Sigmoid colon (tissue), 7 donors: ENCODE measurements around the gene UBR1. TPM values are rescaled to one million over a fixed set of nuclear protein-coding genes. Genes with fewer than 3 reads are reported as not detected.

ENCODE experiments used
- DNase-seq: peaks from one replicate; pipeline ENCODE4 v3.0.0-alpha.2; 2019
- H3K27ac ChIP-seq, 4 donors: fragments of 200-600 bp; sonication (generic); one replicate each; pipeline ENCODE4 v1.5.1; 2016 to 2019; ENCODE audit warnings: mild to moderate bottlenecking in 1 of 4
- H3K27me3 ChIP-seq, 3 donors: fragments of 200-600 bp; sonication (generic); one replicate each; pipeline ENCODE4 v1.5.1; 2019; ENCODE audit warnings: mild to moderate bottlenecking in 1 of 3
- H3K36me3 ChIP-seq, 4 donors: fragments of 200-600 bp; sonication (generic); one replicate each; pipeline ENCODE4 v1.5.1; 2016 to 2019
- H3K4me1 ChIP-seq, 4 donors: fragments of 200-600 bp; sonication (generic); one replicate each; pipeline ENCODE4 v1.5.1; 2017 to 2019
- H3K4me3 ChIP-seq, 4 donors: fragments of 200-600 bp; sonication (generic); one replicate each; pipeline ENCODE4 v1.5.1; 2017 to 2019; ENCODE audit warnings: mild to moderate bottlenecking in 2 of 4, moderate library complexity in 1 of 4
- H3K9me3 ChIP-seq, 4 donors: fragments of 200-600 bp in 3 of 4; sonication (generic) in 3 of 4; one replicate each; pipeline versions ENCODE4 v1.5.1 to v1.6.1; 2013 to 2019
- EP300 ChIP-seq, 4 donors: sonication (generic); formaldehyde crosslinking; IDR thresholded peaks; one replicate each; pipeline ENCODE4 v1.6.1; 2017; ENCODE audit warnings: antibody characterized with exemption in 4 of 4
- POLR2A ChIP-seq, 2 donors: fragments of 450-650 bp; IDR thresholded peaks; one replicate each; pipeline ENCODE4 v1.6.1; 2016; ENCODE audit warnings: antibody characterized with exemption in 2 of 2, mild to moderate bottlenecking in 2 of 2, moderate library complexity in 2 of 2
- POLR2AphosphoS5 ChIP-seq, 4 donors: sonication (generic); formaldehyde crosslinking; IDR thresholded peaks; one replicate each; pipeline ENCODE4 v1.6.1; 2017; ENCODE audit warnings: antibody characterized with exemption in 4 of 4
- WGBS, 2 donors: extraction: QIAGEN DNeasy Blood & Tissue Kit; methylation state at CpG; one replicate each; pipeline ENCODE4 v1.1.7; 2013; 5-methylcytosine and 5-hydroxymethylcytosine counted together
- intact Hi-C: fragments of 100-400 bp; cut with DNase I; formaldehyde crosslinking; loops from one replicate; pipeline ENCODE4 v1.15.1; 2023
- polyA plus RNA-seq, 3 donors: library from polyadenylated mRNA; stranded (reverse); fragments of 200-250 nt; gene quantifications; one replicate each; pipeline ENCODE4 v1.2.3, GENCODE V29; 2013
- total RNA-seq, 4 donors: library from RNA; depleted of rRNA; stranded (reverse); fragments of >200 nt; gene quantifications; one replicate each; pipeline ENCODE4 v1.1.0, GENCODE V29; 2016
- TF ChIP-seq, protein P1 (sequence below), 4 experiments: fragments of 450-650 bp in 3 of 4; fragments of 200-600 bp in 1 of 4; IDR thresholded peaks; one replicate each; pipeline ENCODE4 v1.5.1; 2016 to 2019; ENCODE audit warnings: antibody characterized with exemption in 4 of 4, mild to moderate bottlenecking in 3 of 4, moderate library complexity in 2 of 4
- donor health status: healthy with polysubstance abuse.
- donor health status: Bipolar disorder and iron deficiency.
- donor health status: healthy.

UBR1 gene
- total and polyA plus RNA-seq, 7 donors, result 2.4 to 44.7 (median 35.3) TPM

DNA sequence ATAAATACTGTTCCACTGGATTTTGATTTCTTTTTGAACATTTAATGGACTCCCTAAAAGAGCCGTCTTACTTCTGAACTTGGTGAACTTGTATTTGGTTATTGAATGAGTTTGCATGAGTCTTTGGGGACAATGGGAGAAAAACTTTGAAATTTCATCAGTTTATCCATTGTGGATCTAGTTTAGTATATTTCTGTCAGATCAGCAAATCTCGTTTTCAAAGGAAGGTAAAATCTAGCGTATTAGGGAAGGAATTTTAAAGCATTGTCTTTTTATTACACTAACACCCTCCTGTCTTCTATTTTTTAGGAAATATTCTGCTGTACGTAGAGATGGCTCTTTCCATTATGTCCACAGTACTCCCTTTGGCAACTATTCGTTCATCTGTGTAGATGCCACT, 40.3 kb upstream of the UBR1 start:
- WGBS, 2 donors, result 89 to 95% methylated on average over 5 of the region's 5 CpGs
- peaks cover 0 to 69% (median 10%) of the 10 kb centered on the region in 4 donors for H3K36me3 ChIP-seq
- no peak for DNase-seq

DNA sequence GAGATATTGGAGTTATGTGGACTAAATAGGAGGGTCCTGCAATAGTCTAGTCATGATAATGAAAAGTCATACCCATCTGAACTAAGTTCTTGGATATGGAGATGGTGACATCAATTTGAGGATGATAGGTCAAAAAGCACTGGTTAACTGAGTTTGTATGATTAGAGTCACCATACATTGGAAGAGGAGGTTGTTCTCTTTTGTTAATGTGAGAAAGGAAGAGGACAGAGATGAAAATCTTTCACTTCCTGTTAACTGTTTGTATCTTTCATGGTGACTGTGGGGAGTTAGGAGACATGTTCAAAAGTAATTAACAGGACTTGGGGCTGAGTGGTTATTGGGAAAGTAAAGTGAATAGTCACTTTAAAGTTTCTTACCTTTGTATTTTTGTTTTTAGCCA, 38.7 kb upstream of the UBR1 start:
- H3K27me3 ChIP-seq, result no peaks in the 10 kb centered on the region
- peaks cover 10 to 72% (median 21%) of the 10 kb centered on the region in 4 donors for H3K36me3 ChIP-seq
- H3K9me3 ChIP-seq, result no peaks in the 10 kb centered on the region
- TF ChIP-seq POLR2A (IDR thresholded peaks at IDR 0.05), result no peak
- no peak for TF ChIP-seq POLR2AphosphoS5 (IDR thresholded peaks at IDR 0.05)
- TF ChIP-seq, protein P1, sequence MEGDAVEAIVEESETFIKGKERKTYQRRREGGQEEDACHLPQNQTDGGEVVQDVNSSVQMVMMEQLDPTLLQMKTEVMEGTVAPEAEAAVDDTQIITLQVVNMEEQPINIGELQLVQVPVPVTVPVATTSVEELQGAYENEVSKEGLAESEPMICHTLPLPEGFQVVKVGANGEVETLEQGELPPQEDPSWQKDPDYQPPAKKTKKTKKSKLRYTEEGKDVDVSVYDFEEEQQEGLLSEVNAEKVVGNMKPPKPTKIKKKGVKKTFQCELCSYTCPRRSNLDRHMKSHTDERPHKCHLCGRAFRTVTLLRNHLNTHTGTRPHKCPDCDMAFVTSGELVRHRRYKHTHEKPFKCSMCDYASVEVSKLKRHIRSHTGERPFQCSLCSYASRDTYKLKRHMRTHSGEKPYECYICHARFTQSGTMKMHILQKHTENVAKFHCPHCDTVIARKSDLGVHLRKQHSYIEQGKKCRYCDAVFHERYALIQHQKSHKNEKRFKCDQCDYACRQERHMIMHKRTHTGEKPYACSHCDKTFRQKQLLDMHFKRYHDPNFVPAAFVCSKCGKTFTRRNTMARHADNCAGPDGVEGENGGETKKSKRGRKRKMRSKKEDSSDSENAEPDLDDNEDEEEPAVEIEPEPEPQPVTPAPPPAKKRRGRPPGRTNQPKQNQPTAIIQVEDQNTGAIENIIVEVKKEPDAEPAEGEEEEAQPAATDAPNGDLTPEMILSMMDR (IDR thresholded peaks at IDR 0.05), result no peak
- TF ChIP-seq EP300 (IDR thresholded peaks at IDR 0.05), result no peak
- no peak overlapping the region for H3K4me3 ChIP-seq
- intact Hi-C loops, result no loop called here
- DNase-seq, result no peak
- H3K4me1 ChIP-seq, result no peaks in the 10 kb centered on the region
- H3K27ac ChIP-seq, result no peak overlapping the region

More for the DNA sequence above, 40.3 kb upstream of the UBR1 start:
- no peak overlapping the region for H3K27ac ChIP-seq
- intact Hi-C loops, result no loop called here
- TF ChIP-seq POLR2AphosphoS5 (IDR thresholded peaks at IDR 0.05) (no peak), EP300 (IDR thresholded peaks at IDR 0.05) (no peak), POLR2A (IDR thresholded peaks at IDR 0.05) (no peak)
- TF ChIP-seq, protein P1 (IDR thresholded peaks at IDR 0.05), result no peak
- H3K9me3 ChIP-seq, result no peaks in the 10 kb centered on the region
- H3K4me3 ChIP-seq, result no peak overlapping the region
- H3K4me1 ChIP-seq, result no peaks in the 10 kb centered on the region
- H3K27me3 ChIP-seq, result no peaks in the 10 kb centered on the region

DNA sequence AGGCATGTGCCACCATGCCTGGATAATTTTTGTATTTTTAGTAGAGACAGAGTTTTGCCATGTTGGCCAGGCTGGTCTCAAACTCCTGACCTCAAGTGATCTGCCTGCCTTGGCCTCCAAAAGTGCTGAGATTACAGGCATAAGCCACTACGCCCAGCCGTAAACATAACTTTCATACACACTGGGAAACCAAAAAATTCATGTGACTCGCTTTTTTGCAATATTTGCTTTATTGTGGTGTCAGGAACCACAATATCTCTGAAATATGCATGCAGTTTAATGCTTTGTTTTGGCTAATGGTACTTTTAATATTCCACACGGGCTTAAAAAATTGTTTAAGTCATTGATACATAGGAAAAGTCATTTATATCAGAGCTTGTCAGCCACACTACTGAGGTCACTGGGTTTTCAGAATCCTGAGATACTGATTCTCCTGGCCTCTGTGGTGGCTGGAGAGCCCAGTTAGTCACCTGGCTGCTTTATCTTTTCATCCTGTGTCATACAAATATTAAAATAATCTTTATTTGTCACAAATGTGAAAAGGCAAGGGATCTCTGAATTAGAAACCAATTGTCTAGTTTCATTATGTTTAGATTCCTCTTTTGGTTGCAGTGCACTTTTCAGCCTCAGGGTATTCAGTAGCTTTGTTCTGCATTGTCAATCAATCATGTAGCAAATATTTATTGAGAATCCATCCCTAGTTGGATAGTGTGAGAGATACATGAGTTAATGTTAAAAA, 37.5 kb upstream of the UBR1 start:
- H3K27me3 ChIP-seq, result no peaks in the 10 kb centered on the region
- no peak overlapping the region for H3K4me3 ChIP-seq
- TF ChIP-seq POLR2A (IDR thresholded peaks at IDR 0.05) (no peak), POLR2AphosphoS5 (IDR thresholded peaks at IDR 0.05) (no peak)
- TF ChIP-seq, protein P1 (IDR thresholded peaks at IDR 0.05), result no peak
- H3K36me3 ChIP-seq, result peaks cover 10 to 72% (median 21%) of the 10 kb centered on the region in 4 donors
- intact Hi-C loops, result no loop called here
- 87 to 89% methylated on average over 4 of the region's 4 CpGs for WGBS, 2 donors
- no peaks in the 10 kb centered on the region for H3K9me3 ChIP-seq
- H3K27ac ChIP-seq, result no peak overlapping the region
- DNase-seq, result no peak
- no peaks in the 10 kb centered on the region for H3K4me1 ChIP-seq

DNA sequence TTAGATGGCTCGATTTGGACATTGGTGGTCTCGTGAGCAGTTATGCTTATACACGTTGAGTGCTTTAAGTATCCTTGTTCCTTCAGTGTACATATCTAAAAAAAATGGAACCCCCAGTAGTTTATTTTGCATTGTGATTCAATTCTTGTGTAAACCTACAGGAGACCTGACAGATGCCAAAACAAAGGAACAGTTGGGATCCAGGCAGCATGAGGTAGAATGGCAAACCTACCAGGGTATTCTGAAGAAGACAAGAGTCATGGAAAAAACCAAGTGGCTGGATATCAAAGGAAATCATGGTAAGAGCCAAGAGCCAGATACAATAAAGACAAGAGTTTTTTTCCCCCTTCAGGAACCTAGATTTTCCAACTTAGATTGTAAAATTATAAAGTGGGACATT, 29.5 kb upstream of the UBR1 start:
- Histone ChIP-seq H3K36me3 (peaks cover 16 to 45% (median 30%) of the 10 kb centered on the region in 4 donors), H3K27me3 (no peaks in the 10 kb centered on the region), H3K9me3 (no peaks in the 10 kb centered on the region), H3K4me3 (no peak overlapping the region), H3K4me1 (peaks cover 0 to 23% (median 11%) of the 10 kb centered on the region in 4 donors), H3K27ac (peak overlapping the region in 1 of 4 donors; percentile 87)
- WGBS, 2 donors, result 94% methylated on average over 3 of the region's 3 CpGs
- no peak for TF ChIP-seq POLR2A (IDR thresholded peaks at IDR 0.05)
- no peak for DNase-seq
- intact Hi-C loops, result loop anchor here (2.0 to 5.0 kb wide), 3 partner anchors 33 to 48 kb away; no protein-coding TSS in a partner anchor

DNA sequence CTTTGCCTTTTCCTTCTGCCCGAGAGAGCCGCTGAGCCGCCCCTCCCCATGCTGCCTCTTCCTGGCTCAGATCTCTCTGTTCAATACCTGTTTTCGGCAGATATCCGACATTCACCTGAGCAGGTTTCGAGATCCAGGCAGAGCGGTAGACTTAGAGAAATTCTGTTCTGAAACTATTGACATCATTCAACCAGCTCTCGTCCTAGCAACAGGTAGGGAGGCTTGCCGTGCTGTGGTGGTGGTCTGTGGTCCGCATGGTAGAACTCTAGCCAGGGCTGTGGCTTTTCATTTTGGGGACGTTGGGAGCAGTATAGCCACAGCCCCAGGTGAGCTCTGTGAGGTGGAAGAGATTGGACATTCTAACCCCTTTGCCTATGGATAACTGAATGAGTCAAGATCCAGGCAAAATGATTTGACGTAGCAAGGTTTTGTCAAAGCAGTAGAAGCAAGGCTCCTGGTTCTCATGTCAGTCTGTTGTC, 28.4 kb upstream of the UBR1 start:
- WGBS, 2 donors, result 4 to 12% methylated on average over 12 of the region's 12 CpGs
- Histone ChIP-seq H3K27ac (peak overlapping the region; percentile 86 to 89 (median 88)), H3K36me3 (peaks cover 9 to 34% (median 20%) of the 10 kb centered on the region in 4 donors), H3K4me3 (peak overlapping the region; percentile 68 to 93 (median 82)), H3K4me1 (peaks cover 0 to 23% (median 11%) of the 10 kb centered on the region in 4 donors), H3K9me3 (no peaks in the 10 kb centered on the region), H3K27me3 (no peaks in the 10 kb centered on the region)
- no peak for DNase-seq
- no peak for TF ChIP-seq EP300 (IDR thresholded peaks at IDR 0.05)
- no peak for TF ChIP-seq POLR2A (IDR thresholded peaks at IDR 0.05)
- intact Hi-C loops, result loop anchor here (2.0 kb wide), 1 partner anchor 35 kb away; no protein-coding TSS in a partner anchor
